IPS-11a (cell line): ENCODE data around the gene BNIP2.
"Not testable (repeated sequence)": the region's sequence is repeated elsewhere in the genome, so short reads cannot be mapped to it uniquely, and the experiment has no call there.

Experiments used
- H3K4me3 ChIP-seq: one replicate; pipeline ENCODE4 v1.5.1; 2013; ENCODE audit warnings: low read depth, low read length, control low read depth

BNIP2 gene

GRCh38 chr15:59688782-59689625 lies at the start of gene BNIP2:
TSS of gene BNIP2 (minus strand) at chr15:59689320. CDS start at chr15:59682457, 6,863 bp downstream.
- peak within 1 kb of the TSS; percentile 94 for H3K4me3 ChIP-seq

GRCh38 chr15:59738676-59739075 lies 49.6 kb upstream of the BNIP2 start:
- H3K4me3 ChIP-seq, result no peak overlapping the region

GRCh38 chr15:59736181-59736580 lies 47.1 kb upstream of the BNIP2 start:
- H3K4me3 ChIP-seq, result no peak overlapping the region

- no peak overlapping the region for H3K4me3 ChIP-seq
Measured at GRCh38 chr15:59725151-59725486, 36.0 kb upstream of the BNIP2 start.

GRCh38 chr15:59723687-59724346 lies 34.7 kb upstream of the BNIP2 start:
- no peak overlapping the region for H3K4me3 ChIP-seq

- H3K4me3 ChIP-seq, result no peak overlapping the region
Measured at GRCh38 chr15:59722476-59722875, 33.4 kb upstream of the BNIP2 start.

GRCh38 chr15:59722037-59722436 lies 32.9 kb upstream of the BNIP2 start:
- no peak overlapping the region for H3K4me3 ChIP-seq

GRCh38 chr15:59721411-59721810 lies 32.3 kb upstream of the BNIP2 start:
- H3K4me3 ChIP-seq, result no peak overlapping the region

GRCh38 chr15:59713177-59713576 lies 24.1 kb upstream of the BNIP2 start:
- no peak overlapping the region for H3K4me3 ChIP-seq

- H3K4me3 ChIP-seq, result no peak overlapping the region
Measured at GRCh38 chr15:59711451-59712243, 22.5 kb upstream of the BNIP2 start.

GRCh38 chr15:59707619-59708018 lies 18.5 kb upstream of the BNIP2 start:
- H3K4me3 ChIP-seq, result no peak overlapping the region

GRCh38 chr15:59703979-59704796 lies 15.1 kb upstream of the BNIP2 start:
- no peak overlapping the region for H3K4me3 ChIP-seq

GRCh38 chr15:59702351-59702750 lies 13.2 kb upstream of the BNIP2 start:
- H3K4me3 ChIP-seq, result no peak overlapping the region

- H3K4me3 ChIP-seq, result no peak overlapping the region
Measured at GRCh38 chr15:59701880-59702279, 12.8 kb upstream of the BNIP2 start.

GRCh38 chr15:59699810-59700431 lies 10.8 kb upstream of the BNIP2 start:
- no peak overlapping the region for H3K4me3 ChIP-seq

- H3K4me3 ChIP-seq, result not testable (repeated sequence)
Measured at GRCh38 chr15:59698065-59698464, 8.9 kb upstream of the BNIP2 start.

GRCh38 chr15:59696332-59696731 lies 7.2 kb upstream of the BNIP2 start:
- H3K4me3 ChIP-seq, result no peak overlapping the region

- no peak overlapping the region for H3K4me3 ChIP-seq
Measured at GRCh38 chr15:59694779-59695178, 5.7 kb upstream of the BNIP2 start.

GRCh38 chr15:59691194-59691805 lies 2.2 kb upstream of the BNIP2 start:
- no peak overlapping the region for H3K4me3 ChIP-seq
